Measurements from ENCODE around the gene SOBP.

DNA sequence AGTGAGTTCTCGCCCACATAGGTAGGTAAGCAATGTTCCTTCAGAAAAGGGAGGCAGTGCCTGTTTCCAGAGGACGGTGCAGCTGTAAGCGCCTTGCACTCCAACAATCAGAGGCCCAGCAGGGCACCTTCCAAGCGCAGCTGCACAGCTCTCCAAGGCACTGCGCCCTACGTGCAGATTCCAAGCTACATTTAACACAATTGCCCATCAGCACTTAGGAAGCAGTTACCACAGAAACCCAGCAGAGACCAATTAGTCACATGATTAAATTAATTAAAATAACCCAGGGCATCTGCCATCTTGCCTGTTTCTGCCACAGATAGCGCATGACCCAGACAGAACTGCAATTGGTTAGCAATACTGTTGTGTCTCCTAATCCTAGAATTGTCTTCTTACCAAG, 65.5 kb downstream of the SOBP start:
- no peak for TF ChIP-seq ZNF398 (tag by site-specific recombination; IDR thresholded peaks at IDR 0.05)
- no peak for TF ChIP-seq GLIS1 (tag by site-specific recombination; IDR thresholded peaks at IDR 0.05)

Data from HEK293 (cell line).